Activated CD8-positive, alpha-beta memory T cell treated with anti-CD3 and anti-CD28 coated beads for 1 hour (primary cell): Measurements from ENCODE around the gene ROBO2.

ENCODE experiments used
- DNase-seq, 2 donors: peaks; one replicate each; pipeline ENCODE4 v3.0.0-alpha.2; 2020; ENCODE audit warnings: low read depth in 1 of 2; ENCODE audit errors: extremely low read depth in 1 of 2

ROBO2 gene

DNA sequence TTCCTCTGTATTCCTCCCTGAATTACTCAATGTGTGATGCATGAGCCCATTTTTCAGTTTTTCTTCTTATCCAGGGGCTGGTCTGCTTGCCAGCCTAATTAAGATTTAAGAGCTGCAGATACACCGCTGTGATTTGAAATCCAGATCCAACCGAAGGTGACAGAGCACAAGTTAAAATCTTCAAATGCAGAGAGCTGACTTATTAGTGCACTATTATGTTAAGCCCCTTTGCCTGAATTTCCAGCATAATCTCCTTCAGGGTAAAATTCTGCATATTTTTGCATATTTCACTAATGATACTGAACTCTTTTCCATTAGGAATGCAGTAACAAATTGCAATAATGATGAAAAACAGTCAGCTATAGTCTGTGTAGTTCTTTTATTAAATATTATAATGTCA is 583.6 kb downstream of the ROBO2 start:
- no peak for DNase-seq

DNA sequence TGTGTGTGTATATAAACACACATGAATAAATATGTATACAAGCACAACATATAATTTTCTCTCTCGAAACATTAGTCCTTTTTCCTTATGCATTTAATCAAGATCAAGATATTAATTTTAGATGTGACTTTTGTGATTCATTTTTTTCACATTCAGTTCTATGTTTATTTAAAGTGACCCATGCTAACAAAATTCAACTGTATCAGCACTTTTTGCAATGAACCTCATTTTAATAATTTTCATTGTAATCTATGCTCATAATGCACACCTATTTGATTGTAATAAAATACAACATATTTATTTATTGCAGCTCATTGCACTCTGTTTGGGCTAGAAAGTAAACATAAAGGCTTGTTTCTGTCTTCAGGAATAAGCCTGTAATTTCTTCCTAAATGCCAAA is 586.3 kb downstream of the ROBO2 start:
- no peak for DNase-seq

DNA sequence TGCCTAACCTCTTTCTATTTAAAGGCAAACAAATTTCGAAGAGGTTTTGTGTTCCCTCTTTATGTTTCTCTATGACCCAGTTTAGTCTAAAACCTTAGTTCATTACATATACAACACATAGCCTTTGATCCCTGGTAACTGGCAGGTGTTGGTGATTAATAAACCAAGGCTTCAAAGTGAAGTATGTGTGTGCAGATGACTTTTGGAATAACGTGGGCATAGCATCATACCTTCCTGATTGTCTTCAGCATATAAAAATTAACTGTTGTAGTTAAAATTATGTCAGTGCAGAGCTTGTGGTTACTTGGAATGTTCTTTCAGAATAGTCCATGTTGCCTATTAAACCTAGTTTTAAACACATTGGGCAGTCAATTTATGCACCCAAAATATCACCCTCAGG is 608.3 kb downstream of the ROBO2 start:
- no peak for DNase-seq

DNA sequence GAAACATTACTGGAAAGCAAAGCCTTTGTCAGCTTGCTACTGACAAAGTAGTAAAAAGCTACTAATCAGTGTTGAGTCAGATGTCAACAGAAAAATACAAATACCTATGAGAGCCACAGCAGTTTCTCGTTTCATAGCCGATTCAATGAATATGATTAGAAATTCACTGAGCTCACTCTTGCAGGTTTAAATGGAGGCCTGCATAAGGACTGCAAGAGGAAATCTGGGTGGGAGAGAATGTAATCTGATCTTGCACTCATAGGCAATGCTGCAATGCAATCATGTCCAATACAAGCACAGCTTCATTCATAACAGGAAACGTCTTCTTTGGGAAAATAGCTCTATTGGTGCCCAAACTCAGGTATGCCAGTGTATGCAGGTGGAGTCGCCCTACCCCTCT is 608.8 kb downstream of the ROBO2 start:
- no peak for DNase-seq

DNA sequence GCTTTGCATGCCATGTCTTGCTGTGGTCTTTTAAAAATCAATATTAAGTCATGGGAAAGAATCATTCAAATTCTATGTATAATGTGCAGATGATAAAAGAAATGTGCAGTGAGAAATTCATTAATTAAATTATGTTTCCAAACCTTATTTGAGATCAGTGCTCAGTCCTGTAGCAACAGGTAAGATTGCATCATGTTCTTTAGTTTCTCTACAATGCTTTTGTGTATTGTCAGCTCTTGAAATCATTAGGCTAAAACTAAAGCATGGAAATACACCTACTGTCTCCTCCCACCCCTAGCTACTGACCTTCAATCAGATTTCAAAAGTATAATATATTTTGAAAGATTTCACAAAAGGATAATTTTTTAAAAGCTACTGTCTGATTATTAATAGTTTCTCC is 612.7 kb downstream of the ROBO2 start:
- no peak for DNase-seq

DNA sequence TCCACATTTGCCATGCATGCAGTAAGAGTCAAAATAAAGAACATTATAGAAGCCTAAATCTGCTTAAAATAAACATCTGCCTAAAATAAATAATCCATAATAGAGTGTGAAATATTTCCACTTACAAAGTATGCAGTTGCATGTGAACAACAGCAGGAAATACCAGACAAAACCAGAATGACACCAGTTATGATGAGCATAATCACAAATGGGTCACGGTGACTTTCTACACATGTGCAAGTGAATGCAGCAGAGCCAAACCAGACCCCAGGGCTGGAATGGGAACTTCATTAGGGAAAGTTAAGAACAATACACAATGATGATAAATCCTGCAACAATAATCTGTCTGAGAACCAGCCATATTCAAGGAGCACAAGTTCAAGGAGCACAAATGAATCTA is 615.5 kb downstream of the ROBO2 start:
- DNase-seq: no peak

DNA sequence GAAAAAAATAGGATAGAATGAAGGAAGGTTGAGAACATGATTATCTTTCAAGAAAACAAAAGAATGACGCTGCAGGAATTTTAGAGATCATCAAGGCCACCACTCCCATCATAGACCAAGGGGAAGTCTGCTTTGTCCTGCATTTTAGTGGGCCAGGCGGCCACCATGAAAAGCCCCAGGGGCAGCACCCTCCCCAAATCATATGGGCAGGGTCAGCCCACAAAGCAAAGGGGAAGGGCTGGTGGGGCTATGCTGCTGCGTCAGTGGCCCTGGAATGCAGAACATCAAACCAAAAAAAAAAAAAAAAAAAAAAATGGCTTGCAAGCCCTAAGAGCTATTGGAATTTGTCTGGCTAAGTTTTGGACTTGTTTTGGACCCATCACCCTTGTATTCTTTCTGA is 620.8 kb downstream of the ROBO2 start:
- DNase-seq: no peak

DNA sequence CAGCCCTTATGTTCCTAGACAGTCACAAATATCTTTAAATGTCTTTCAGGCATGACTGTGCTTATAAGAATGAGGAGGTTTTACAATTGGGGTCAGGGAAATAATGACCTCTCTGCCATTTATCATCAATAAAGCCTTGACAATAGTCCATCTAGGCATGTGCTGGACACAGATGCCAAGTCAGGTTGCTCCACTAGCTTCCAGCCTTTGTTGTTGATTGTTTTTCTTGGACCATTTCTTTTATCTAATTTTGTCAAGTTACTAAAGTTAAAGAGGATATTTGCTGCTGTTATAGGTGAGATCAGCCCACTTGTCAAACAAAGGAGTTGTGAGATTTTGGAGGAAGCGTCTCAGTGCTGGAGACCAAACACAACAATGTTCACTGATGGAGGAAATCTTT is 628.0 kb downstream of the ROBO2 start:
- no peak for DNase-seq

DNA sequence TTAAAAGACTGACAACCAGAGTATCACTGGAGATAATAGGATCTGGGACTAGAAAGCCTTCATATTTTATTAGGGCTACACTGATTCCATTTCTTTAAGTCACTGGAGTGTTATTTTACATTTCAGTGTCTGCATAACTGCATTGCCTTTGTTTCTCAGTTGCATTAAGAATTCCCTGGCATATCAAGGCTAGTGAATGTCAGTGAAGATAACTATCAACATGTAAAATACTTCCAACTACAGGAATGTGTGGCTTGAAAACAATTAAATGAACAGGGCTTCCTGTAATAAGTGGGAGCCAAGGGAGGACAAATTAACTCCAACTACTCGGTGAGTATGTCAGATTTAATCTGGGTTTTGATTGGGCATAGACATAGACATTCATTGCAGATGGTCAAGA is 628.5 kb downstream of the ROBO2 start:
- DNase-seq: no peak

DNA sequence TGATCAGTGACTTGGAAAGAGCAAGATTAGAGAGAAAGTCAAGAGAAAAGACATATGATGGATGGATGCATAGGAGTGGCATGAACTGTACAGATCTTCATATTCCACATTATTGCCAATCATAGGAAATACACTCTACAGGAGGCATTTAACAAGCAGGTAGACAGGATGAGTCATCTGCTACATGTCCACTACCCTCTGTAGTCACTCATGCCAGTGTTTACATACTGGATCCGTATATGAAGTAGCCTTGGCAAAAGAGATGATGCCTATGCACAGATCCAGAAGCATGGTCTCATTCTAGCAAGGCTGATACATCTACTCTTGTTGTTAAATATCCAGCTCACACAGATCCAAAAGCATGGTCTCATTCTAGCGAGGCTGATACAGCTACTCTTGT is 632.1 kb downstream of the ROBO2 start:
- no peak for DNase-seq

DNA sequence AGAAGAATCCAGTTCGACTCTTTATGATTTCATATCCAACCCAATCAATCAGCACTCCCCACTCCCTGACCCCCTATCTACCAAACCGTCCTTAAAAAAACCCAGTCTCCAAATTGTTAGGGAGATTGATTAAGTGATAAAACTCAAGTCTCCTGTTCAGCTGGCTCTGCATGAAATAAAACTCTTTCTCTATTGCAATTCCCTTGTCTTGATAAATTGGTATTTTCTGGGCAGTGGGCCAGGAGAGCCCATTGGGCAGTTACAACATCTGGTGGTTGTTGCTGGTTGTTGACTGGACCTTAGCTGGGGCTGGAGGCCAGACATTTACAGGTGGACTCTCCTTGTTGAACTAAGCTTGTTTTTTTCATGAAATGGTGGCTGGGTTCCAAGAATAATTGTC is 642.3 kb downstream of the ROBO2 start:
- no peak for DNase-seq

DNA sequence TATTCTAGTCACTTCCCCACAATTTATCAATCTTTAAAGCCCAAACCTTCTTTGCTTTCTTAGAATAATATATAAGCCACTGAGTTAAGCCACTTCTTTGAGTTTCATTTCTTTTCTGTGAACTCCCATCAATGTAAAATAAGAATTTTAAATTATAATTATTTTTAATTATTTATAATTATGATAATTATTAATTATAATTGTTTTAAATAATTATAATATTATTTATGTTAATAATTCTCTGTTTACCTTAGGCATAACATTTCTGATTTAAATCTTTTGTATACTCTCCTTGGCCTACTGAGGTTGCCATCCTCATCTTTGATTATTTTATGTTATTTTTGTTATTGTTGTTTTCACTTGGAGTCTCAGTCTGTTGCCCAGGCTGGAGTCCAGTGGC is 644.2 kb downstream of the ROBO2 start:
- no peak for DNase-seq

DNA sequence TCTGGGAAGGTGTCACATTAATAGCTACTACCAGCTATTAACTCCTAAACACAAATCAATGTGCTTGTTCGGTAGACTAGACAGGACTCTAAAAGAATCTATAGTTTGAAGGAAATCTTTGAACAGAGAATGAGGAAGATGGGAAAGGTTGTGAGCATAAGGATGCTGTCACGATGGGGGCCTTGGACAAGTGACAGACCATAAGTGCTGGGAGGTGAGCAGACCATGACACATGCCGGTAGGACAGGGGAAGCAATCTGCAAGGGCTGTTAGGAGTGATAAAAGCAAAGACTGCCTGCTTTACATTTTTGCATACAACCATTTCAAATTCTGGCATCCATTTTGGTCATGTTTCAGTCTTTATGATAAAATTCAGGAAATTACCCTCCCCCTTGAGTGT is 645.8 kb downstream of the ROBO2 start:
- DNase-seq: no peak

DNA sequence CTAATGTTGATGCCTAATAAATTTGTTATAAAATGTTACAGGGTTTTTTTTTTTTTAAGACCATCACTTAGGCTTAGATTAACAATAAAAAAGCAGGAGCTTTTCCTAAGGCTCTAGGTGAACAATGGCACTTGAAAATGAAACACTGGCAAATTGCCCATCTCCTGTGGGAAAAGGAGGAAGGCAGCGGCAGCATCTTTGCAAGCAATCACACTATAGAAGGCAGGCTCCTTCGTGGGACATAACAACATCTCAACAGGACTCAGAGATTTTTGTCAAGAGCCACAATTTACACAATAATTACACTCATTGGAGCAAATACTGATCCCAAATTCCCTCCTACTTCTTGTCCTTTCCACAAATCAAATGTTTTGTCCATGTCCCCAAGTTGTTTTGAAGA is 646.7 kb downstream of the ROBO2 start:
- no peak for DNase-seq

DNA sequence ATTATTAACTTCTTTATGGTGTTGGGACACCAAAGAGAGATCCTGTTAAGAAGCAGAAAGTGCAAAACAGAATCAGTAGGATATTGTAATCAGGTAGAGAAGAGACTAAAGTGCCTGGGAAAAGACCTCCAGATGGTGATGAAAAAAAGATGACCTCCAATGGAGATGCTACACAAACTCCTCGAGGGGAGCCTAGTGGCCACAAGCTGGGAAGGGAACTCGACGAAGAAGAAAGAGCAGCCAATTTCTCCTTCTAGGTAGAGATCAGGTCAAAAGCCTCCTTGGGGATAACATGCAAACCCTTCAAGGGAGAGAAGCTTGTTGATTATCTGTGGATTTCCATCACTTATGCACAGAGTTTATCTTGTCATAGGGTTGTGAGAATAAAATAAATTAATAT is 647.6 kb downstream of the ROBO2 start:
- DNase-seq: no peak

DNA sequence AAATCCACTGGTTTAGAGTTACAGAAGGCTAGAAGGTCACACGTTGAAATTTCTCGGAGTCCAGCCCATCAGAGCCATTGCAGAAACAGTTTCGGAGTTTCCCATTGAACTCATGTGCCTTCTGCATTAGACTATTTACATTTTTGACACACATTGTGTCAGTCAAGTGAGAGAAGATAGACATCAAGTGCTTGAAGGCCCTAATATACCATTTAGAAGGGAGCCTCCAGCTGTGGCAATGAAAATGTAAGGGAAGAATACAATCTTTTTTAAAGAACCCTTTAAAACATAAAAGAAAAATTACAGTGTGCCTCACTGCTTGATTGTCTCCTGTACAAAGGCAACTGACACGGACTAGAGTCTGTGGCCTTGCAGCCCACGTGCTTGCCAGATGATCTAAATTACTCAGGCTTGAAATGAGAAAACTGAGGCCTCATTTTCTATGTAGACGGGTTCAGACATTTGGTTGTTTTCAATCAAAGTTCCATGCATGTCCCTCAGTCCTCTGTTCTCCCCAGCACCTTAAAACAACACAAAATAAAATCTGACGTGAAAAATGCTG is 650.5 kb downstream of the ROBO2 start:
- DNase-seq: no peak

DNA sequence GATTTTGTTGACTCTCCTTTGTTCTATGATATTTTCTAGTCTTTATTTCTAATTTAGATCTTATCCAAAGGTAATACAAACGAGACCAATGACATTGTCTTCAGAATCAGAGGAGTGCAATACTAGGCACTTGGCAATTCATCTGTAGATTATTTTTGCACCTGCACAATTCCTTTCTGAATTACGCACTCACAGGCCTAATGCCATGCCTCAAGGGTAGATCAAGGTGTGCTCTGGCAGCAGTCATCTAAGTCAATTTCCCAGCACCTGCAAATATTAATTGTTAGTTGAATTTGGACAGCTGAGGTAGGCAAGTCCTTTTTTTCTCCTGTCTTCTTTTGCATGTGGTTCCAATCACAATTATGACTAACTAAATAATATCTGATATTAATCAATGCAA is 653.2 kb downstream of the ROBO2 start:
- no peak for DNase-seq

DNA sequence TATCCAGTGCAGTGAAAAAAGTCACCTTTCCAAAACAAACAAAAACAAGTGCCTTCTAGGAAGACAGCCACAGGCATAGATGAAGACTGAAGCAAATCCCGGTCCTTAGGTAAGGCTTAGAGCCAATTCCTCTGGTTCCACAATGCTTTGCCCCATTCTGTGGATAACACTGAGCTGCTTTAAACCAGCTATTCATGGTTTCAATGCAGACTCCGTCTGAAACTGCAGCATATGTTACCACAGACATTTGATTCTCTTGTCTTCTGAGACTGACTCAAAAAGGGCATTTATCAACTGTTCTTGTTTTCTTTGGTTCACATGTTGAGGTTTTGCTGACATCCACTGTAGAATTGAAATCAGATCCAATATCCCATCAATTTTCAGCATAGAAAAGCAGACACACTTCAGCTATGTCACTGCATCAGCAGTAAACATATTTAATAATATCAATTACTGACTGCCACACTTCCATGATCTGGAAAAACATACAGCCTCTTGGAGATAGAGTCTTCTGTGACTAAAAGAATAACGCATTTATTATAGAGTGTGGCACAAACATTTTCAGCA is 659.3 kb downstream of the ROBO2 start:
- DNase-seq: no peak
